CD4-positive, alpha-beta memory T cell (primary cell): ENCODE data around the gene LACTBL1. TPM values are rescaled to one million over a fixed set of nuclear protein-coding genes. Genes with fewer than 3 reads are reported as not detected.
"Not testable (repeated sequence)": the region's sequence is repeated elsewhere in the genome, so short reads cannot be mapped to it uniquely, and the experiment has no call there.

Source experiments
- CTCF ChIA-PET: fragments of 350-600 bp; sonication (Branson Sonifier 250); formaldehyde crosslinking; loops from one replicate; lab custom pipeline; 2021; ENCODE audit warnings: inconsistent platforms; ENCODE audit not compliant: partially characterized antibody; lab: Charles Lee
- POLR2A ChIA-PET: fragments of 350-600 bp; sonication (Branson Sonifier 250); formaldehyde crosslinking; loops from one replicate; lab custom pipeline; 2021; ENCODE audit not compliant: partially characterized antibody; lab: Charles Lee
- DNase-seq, 5 donors: peaks; one replicate each; pipeline versions ENCODE4 v3.0.0 to v3.0.0-alpha.2; 2020 to 2022; ENCODE audit warnings: mixed read lengths in 1 of 5
- H3K27ac ChIP-seq: one replicate; pipeline ENCODE4 v1.7.0; 2013; ENCODE audit warnings: low read depth, low read length
- H3K27me3 ChIP-seq: 2 replicates; pipeline ENCODE4 v1.7.0; 2013; ENCODE audit warnings: mild to moderate bottlenecking, low read length, moderate library complexity; ENCODE audit not compliant: insufficient read depth
- H3K36me3 ChIP-seq: 2 replicates; pipeline ENCODE4 v1.7.0; 2013; ENCODE audit warnings: mild to moderate bottlenecking, low read length, moderate library complexity; ENCODE audit not compliant: insufficient read depth
- H3K4me1 ChIP-seq: 2 replicates; pipeline ENCODE4 v1.7.0; 2013; ENCODE audit warnings: mild to moderate bottlenecking, low read length, moderate library complexity; ENCODE audit not compliant: insufficient read depth
- H3K4me3 ChIP-seq, 2 donors: one replicate each; pipeline ENCODE4 v1.7.0; 2013; ENCODE audit warnings: low read length in 2 of 2, mild to moderate bottlenecking in 1 of 2
- H3K9me3 ChIP-seq, 2 donors: one replicate each; pipeline ENCODE4 v1.7.0; 2013; ENCODE audit warnings: low read length in 2 of 2, control low read depth in 1 of 2; ENCODE audit not compliant: control insufficient read depth in 1 of 2
- H3K27ac Mint-ChIP-seq, 7 donors: one replicate each; pipeline ENCODE4 v1.8.0; 2020 to 2021; ENCODE audit warnings: mixed read lengths in 7 of 7, mild to moderate bottlenecking in 6 of 7, inconsistent platforms in 3 of 7, moderate library complexity in 3 of 7
- H3K27me3 Mint-ChIP-seq, 2 donors: one replicate each; pipeline ENCODE4 v1.8.0; 2020 to 2021; ENCODE audit warnings: mixed read lengths in 2 of 2
- H3K36me3 Mint-ChIP-seq, 2 donors: one replicate each; pipeline ENCODE4 v1.8.0; 2020 to 2021; ENCODE audit warnings: mixed read lengths in 2 of 2, inconsistent platforms in 1 of 2, mild to moderate bottlenecking in 1 of 2
- H3K4me1 Mint-ChIP-seq, 4 donors: one replicate each; pipeline ENCODE4 v1.8.0; 2020 to 2021; ENCODE audit warnings: mixed read lengths in 4 of 4, mild to moderate bottlenecking in 1 of 4
- H3K4me3 Mint-ChIP-seq, 8 donors: one replicate each; pipeline ENCODE4 v1.8.0; 2020 to 2021; ENCODE audit warnings: mixed read lengths in 8 of 8, mild to moderate bottlenecking in 7 of 8, moderate library complexity in 6 of 8, inconsistent platforms in 3 of 8
- H3K9me3 Mint-ChIP-seq, 8 donors: one replicate each; pipeline ENCODE4 v1.8.0; 2020 to 2021; ENCODE audit warnings: mixed read lengths in 8 of 8, mild to moderate bottlenecking in 5 of 8, inconsistent platforms in 3 of 8, moderate library complexity in 1 of 8
- intact Hi-C: fragments of 100-400 bp; cut with micrococcal nuclease; formaldehyde crosslinking; loops from one replicate; pipeline ENCODE4 v1.15.1; 2023
- polyA plus RNA-seq, 2 donors: library from polyadenylated mRNA; unstranded; fragments of 300-500 nt; fragmentation: Illumina TruSeq; gene quantifications; one replicate each; pipeline ENCODE4 v1.2.3, GENCODE V29; 2021
- total RNA-seq, 2 experiments: library from RNA; stranded (reverse); gene quantifications; one replicate each; pipeline ENCODE4 v1.2.3, GENCODE V29; 2021

The LACTBL1 gene
- total and polyA plus RNA-seq, 4 experiments from 2014 or later, result not detected

GRCh38 chr1:23002218-23002617, 29.6 kb upstream of the LACTBL1 start:
- H3K27ac ChIP-seq, H3K27me3 ChIP-seq, H3K4me1 ChIP-seq, H3K27ac Mint-ChIP-seq, H3K36me3 Mint-ChIP-seq, intact Hi-C loops, CTCF ChIA-PET, H3K9me3 ChIP-seq, DNase-seq, H3K9me3 Mint-ChIP-seq, H3K4me3 Mint-ChIP-seq, H3K27me3 Mint-ChIP-seq, H3K4me1 Mint-ChIP-seq, H3K36me3 ChIP-seq, H3K4me3 ChIP-seq: not testable (repeated sequence)
- POLR2A ChIA-PET, result interaction anchor here (0.6 kb wide), 1 partner anchor 31 kb away, joined by 3 read pairs; no protein-coding TSS in a partner anchor

- H3K4me3 Mint-ChIP-seq, H3K4me3 ChIP-seq, H3K4me1 ChIP-seq, H3K27me3 Mint-ChIP-seq, H3K36me3 Mint-ChIP-seq, H3K36me3 ChIP-seq, H3K9me3 Mint-ChIP-seq, H3K9me3 ChIP-seq, H3K4me1 Mint-ChIP-seq, H3K27ac ChIP-seq, intact Hi-C loops, DNase-seq, POLR2A ChIA-PET, H3K27ac Mint-ChIP-seq, H3K27me3 ChIP-seq: not testable (repeated sequence)
- CTCF ChIA-PET, result interaction anchor here (0.9 kb wide), 1 partner anchor 8 kb away, joined by 3 read pairs; no protein-coding TSS in a partner anchor
Measured at GRCh38 chr1:23000133-23000532, 27.5 kb upstream of the LACTBL1 start.

GRCh38 chr1:22997528-22997927, 24.9 kb upstream of the LACTBL1 start:
- DNase-seq, H3K27ac Mint-ChIP-seq, CTCF ChIA-PET, H3K27ac ChIP-seq, H3K27me3 ChIP-seq, H3K27me3 Mint-ChIP-seq, H3K9me3 ChIP-seq, H3K4me1 Mint-ChIP-seq, H3K4me1 ChIP-seq, H3K4me3 Mint-ChIP-seq, H3K4me3 ChIP-seq, H3K36me3 Mint-ChIP-seq, intact Hi-C loops, H3K36me3 ChIP-seq, POLR2A ChIA-PET: not testable (repeated sequence)
- peaks cover 0 to 12% (median 4%) of the 10 kb centered on the region in 8 donors for H3K9me3 Mint-ChIP-seq

GRCh38 chr1:22995774-22996173, 23.1 kb upstream of the LACTBL1 start:
- Histone ChIP-seq H3K4me3 (no peak overlapping the region), H3K36me3 (no peaks in the 10 kb centered on the region), H3K4me1 (no peaks in the 10 kb centered on the region), H3K9me3 (no peaks in the 10 kb centered on the region), H3K27me3 (no peaks in the 10 kb centered on the region), H3K27ac (no peak overlapping the region)
- peaks cover 0 to 12% (median 4%) of the 10 kb centered on the region in 8 donors for H3K9me3 Mint-ChIP-seq
- intact Hi-C loops, result no loop called here
- ChIA-PET POLR2A (no interaction called here), CTCF (no interaction called here)
- H3K4me3 Mint-ChIP-seq, result no peak overlapping the region
- H3K27ac Mint-ChIP-seq, result no peak overlapping the region
- DNase-seq, result no peak
- H3K4me1 Mint-ChIP-seq, result no peaks in the 10 kb centered on the region
- H3K27me3 Mint-ChIP-seq, result no peaks in the 10 kb centered on the region
- H3K36me3 Mint-ChIP-seq, result no peaks in the 10 kb centered on the region

GRCh38 chr1:22993220-22993795, 20.6 kb upstream of the LACTBL1 start:
- DNase-seq, H3K36me3 ChIP-seq, POLR2A ChIA-PET, H3K27me3 Mint-ChIP-seq, intact Hi-C loops, H3K4me3 Mint-ChIP-seq, H3K4me1 ChIP-seq, H3K4me1 Mint-ChIP-seq, CTCF ChIA-PET, H3K27me3 ChIP-seq, H3K27ac ChIP-seq, H3K4me3 ChIP-seq, H3K27ac Mint-ChIP-seq, H3K9me3 ChIP-seq, H3K36me3 Mint-ChIP-seq: not testable (repeated sequence)
- H3K9me3 Mint-ChIP-seq, result peaks cover 0 to 12% (median 4%) of the 10 kb centered on the region in 8 donors

- intact Hi-C loops, H3K36me3 ChIP-seq, H3K9me3 ChIP-seq, H3K27me3 ChIP-seq, DNase-seq, H3K27me3 Mint-ChIP-seq, H3K4me1 Mint-ChIP-seq, H3K4me3 Mint-ChIP-seq, H3K27ac ChIP-seq, H3K4me1 ChIP-seq, H3K4me3 ChIP-seq, H3K27ac Mint-ChIP-seq, POLR2A ChIA-PET, H3K36me3 Mint-ChIP-seq: not testable (repeated sequence)
- CTCF ChIA-PET, result interaction anchor here (0.9 kb wide), 1 partner anchor 8 kb away, joined by 3 read pairs; no protein-coding TSS in a partner anchor
- peaks cover 0 to 12% (median 4%) of the 10 kb centered on the region in 8 donors for H3K9me3 Mint-ChIP-seq
Measured at GRCh38 chr1:22992384-22992783, 19.7 kb upstream of the LACTBL1 start.

- Mint-ChIP-seq H3K27ac (no peak overlapping the region), H3K27me3 (peaks cover 7 to 8% of the 10 kb centered on the region in 2 donors), H3K36me3 (no peaks in the 10 kb centered on the region), H3K9me3 (no peaks in the 10 kb centered on the region), H3K4me1 (no peaks in the 10 kb centered on the region), H3K4me3 (no peak overlapping the region)
- Histone ChIP-seq H3K4me3 (no peak overlapping the region), H3K9me3 (no peaks in the 10 kb centered on the region), H3K4me1 (no peaks in the 10 kb centered on the region), H3K27me3 (no peaks in the 10 kb centered on the region), H3K27ac (no peak overlapping the region), H3K36me3 (no peaks in the 10 kb centered on the region)
- ChIA-PET CTCF (no interaction called here), POLR2A (no interaction called here)
- no peak for DNase-seq
- intact Hi-C loops, result no loop called here
Measured at GRCh38 chr1:22983944-22984343, 11.3 kb upstream of the LACTBL1 start.

GRCh38 chr1:22980471-22980790, 7.8 kb upstream of the LACTBL1 start:
- H3K36me3 Mint-ChIP-seq, H3K4me3 ChIP-seq, H3K4me1 Mint-ChIP-seq, H3K27ac ChIP-seq, H3K4me3 Mint-ChIP-seq, intact Hi-C loops, DNase-seq, CTCF ChIA-PET, POLR2A ChIA-PET, H3K9me3 ChIP-seq, H3K27me3 ChIP-seq, H3K4me1 ChIP-seq, H3K36me3 ChIP-seq, H3K9me3 Mint-ChIP-seq, H3K27ac Mint-ChIP-seq: not testable (repeated sequence)
- H3K27me3 Mint-ChIP-seq, result peaks cover 16% of the 10 kb centered on the region in 2 donors
